Mononuclear cell (primary cell): ENCODE measurements around the gene COPG2. TPM values are rescaled to one million over a fixed set of nuclear protein-coding genes. Genes with fewer than 3 reads are reported as not detected.

Experiments used
- H3K27me3 ChIP-seq: 2 replicates; pipeline ENCODE4 v1.6.0; 2011; ENCODE audit warnings: low read length, control low read depth; ENCODE audit not compliant: insufficient read depth
- H3K4me1 ChIP-seq: 2 replicates; pipeline ENCODE4 v1.5.1; 2011; ENCODE audit warnings: mild to moderate bottlenecking, low read length, control low read depth; ENCODE audit not compliant: insufficient read depth
- H3K4me3 ChIP-seq: 2 replicates; pipeline ENCODE4 v1.5.1; 2011; ENCODE audit warnings: mild to moderate bottlenecking, low read length, moderate library complexity
- H3K9me3 ChIP-seq: 2 replicates; pipeline ENCODE4 v1.5.1; 2011; ENCODE audit warnings: low read depth, mild to moderate bottlenecking, control low read depth, low read length
- total RNA-seq: library from RNA; depleted of rRNA; stranded (reverse); fragments of >200 nt; gene quantifications from one replicate; pipeline ENCODE4 v1.2.3, GENCODE V29; 2012

COPG2 gene
- total RNA-seq, 1 donor: 9.0 TPM

- Histone ChIP-seq H3K27me3 (no peaks in the 10 kb centered on the region), H3K4me3 (no peak overlapping the region), H3K9me3 (no peaks in the 10 kb centered on the region), H3K4me1 (peaks cover 3% of the 10 kb centered on the region)
Measured at GRCh38 chr7:130458257-130458656, 210.3 kb downstream of the COPG2 start.

Other genes with a start within 250 kb of the COPG2 start
- 1.9 TPM for gene CEP41, start 227.7 kb downstream of the COPG2 start, total RNA-seq
- gene MEST, start 176.7 kb downstream of the COPG2 start, total RNA-seq: 5.0 TPM
- gene TSGA13, start 17.8 kb upstream of the COPG2 start, total RNA-seq: not detected
- under 0.01 TPM for gene KLF14, start 65.5 kb upstream of the COPG2 start, total RNA-seq